Activated CD4-positive, alpha-beta T cell treated with anti-CD3 and anti-CD28 coated beads for 1 hour (primary cell): Measurements from ENCODE around the gene FBXL13.
A peak's percentile ranks its signal among the peaks of the same experiment; 100 is the strongest.
"Not testable (repeated sequence)": the region's sequence is repeated elsewhere in the genome, so short reads cannot be mapped to it uniquely, and the experiment has no call there.

Source experiments
- DNase-seq: peaks from one replicate; pipeline ENCODE4 v3.0.0-alpha.2; 2020

FBXL13 gene

GRCh38 chr7:103078226-103078625 is 3.6 kb upstream of the FBXL13 start:
- DNase-seq: not testable (repeated sequence)

GRCh38 chr7:103077318-103077717 is 2.7 kb upstream of the FBXL13 start:
- DNase-seq: no peak

GRCh38 chr7:103076764-103077163 is 2.2 kb upstream of the FBXL13 start:
- DNase-seq: no peak

- DNase-seq: peak; percentile 53
These were observed 832 bp upstream of the FBXL13 start for GRCh38 chr7:103075337-103075918.

GRCh38 chr7:103073989-103074518 is 542 bp downstream of the FBXL13 start:
- DNase-seq: no peak

GRCh38 chr7:103071000-103071399 is 3.6 kb downstream of the FBXL13 start:
- DNase-seq: no peak

GRCh38 chr7:103068414-103069403 is 5.9 kb downstream of the FBXL13 start:
- no peak for DNase-seq

GRCh38 chr7:103065667-103066066 is 8.9 kb downstream of the FBXL13 start:
- peak; percentile 15 for DNase-seq

GRCh38 chr7:103063895-103064294 is 10.7 kb downstream of the FBXL13 start:
- DNase-seq: no peak

- no peak for DNase-seq
These were observed 15.1 kb downstream of the FBXL13 start for GRCh38 chr7:103059471-103059870.

GRCh38 chr7:103058122-103058521 is 16.5 kb downstream of the FBXL13 start:
- no peak for DNase-seq

- not testable (repeated sequence) for DNase-seq
These were observed 18.6 kb downstream of the FBXL13 start for GRCh38 chr7:103056006-103056405.

GRCh38 chr7:103051519-103051918 is 23.1 kb downstream of the FBXL13 start:
- no peak for DNase-seq

- no peak for DNase-seq
These were observed 25.8 kb downstream of the FBXL13 start for GRCh38 chr7:103048833-103049232.

GRCh38 chr7:103041815-103042214 is 32.8 kb downstream of the FBXL13 start:
- DNase-seq: not testable (repeated sequence)

GRCh38 chr7:103037823-103038739 is 36.5 kb downstream of the FBXL13 start:
- DNase-seq: not testable (repeated sequence)

- DNase-seq: no peak
These were observed 37.1 kb downstream of the FBXL13 start for GRCh38 chr7:103037476-103037822.

GRCh38 chr7:103034318-103034717 is 40.3 kb downstream of the FBXL13 start:
- not testable (repeated sequence) for DNase-seq

GRCh38 chr7:103031781-103032180 is 42.8 kb downstream of the FBXL13 start:
- no peak for DNase-seq

GRCh38 chr7:103031024-103031423 is 43.6 kb downstream of the FBXL13 start:
- DNase-seq: no peak

- DNase-seq: no peak
These were observed 49.3 kb downstream of the FBXL13 start for GRCh38 chr7:103025341-103025740.

GRCh38 chr7:103023578-103023977 is 51.0 kb downstream of the FBXL13 start:
- not testable (repeated sequence) for DNase-seq

- DNase-seq: not testable (repeated sequence)
These were observed 53.1 kb downstream of the FBXL13 start for GRCh38 chr7:103021490-103021889.
